T47D (cell line): Measurements from ENCODE around the gene ZNF750.

ENCODE experiments used
- DNase-seq, 2 experiments: peaks; one replicate each; pipeline versions ENCODE4 v3.0.0 to v3.0.0-alpha.2; 2011 to 2012; ENCODE audit warnings: low read depth in 1 of 2, low spot score in 1 of 2
- JUND ChIP-seq: IDR thresholded peaks from 2 replicates; pipeline ENCODE4 v1.6.1; 2012; ENCODE audit warnings: low read depth
- in situ Hi-C: cut with HindIII; loops from 2 replicates; pipeline ENCODE4 v1.10.0; 2016; ENCODE audit warnings: low sequenced_read_pairs, low pct_unique_long_range_greater_than_20kb

The ZNF750 gene

DNA sequence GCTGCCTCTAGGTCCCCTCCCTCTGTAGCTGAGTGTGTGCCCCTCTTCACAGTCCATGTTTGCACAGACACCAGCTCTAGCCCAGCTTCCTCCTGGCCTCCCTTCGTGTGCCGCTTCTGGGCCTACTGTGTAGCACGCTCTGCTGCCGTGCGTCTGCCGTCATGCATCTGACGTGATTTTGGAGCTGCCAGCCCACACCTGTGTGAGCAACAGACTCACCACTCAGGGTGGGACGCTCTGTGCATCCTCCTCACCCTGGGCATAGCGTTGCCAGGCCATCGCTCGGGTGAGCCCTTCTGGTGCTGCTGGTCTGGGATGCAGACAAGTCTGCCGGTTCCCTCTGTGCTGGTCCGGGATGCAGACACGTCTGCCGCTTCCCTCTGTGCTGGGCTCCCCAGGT lies 39.4 kb upstream of the ZNF750 start:
- no peak for TF ChIP-seq JUND
- in situ Hi-C loops = no loop called here
- no peak for DNase-seq

DNA sequence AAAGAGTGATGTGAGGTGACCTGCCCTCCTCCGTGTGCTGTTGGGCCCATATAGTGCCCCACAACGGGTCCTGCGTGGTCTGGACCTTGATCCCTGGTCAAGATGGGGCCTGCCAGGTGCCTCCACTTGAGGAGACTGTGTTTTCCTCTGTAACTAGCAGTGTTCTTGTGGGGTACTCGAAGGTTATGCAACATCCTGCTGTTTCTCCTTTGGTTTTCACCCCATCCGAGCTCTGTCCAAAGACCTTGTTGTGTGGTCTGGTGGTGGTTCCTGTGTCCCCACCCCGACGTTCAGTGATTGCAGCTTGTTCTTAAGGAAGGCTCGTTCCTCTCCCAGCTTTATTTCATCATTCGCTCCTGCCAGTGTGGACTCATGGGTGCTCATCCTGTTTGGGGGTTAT lies 38.7 kb upstream of the ZNF750 start:
- in situ Hi-C loops = no loop called here
- TF ChIP-seq JUND = no peak
- DNase-seq = no peak

- in situ Hi-C loops = no loop called here
- TF ChIP-seq JUND = no peak
- peak; percentile 93 to 96 for DNase-seq
These were observed 37.0 kb upstream of the ZNF750 start for GRCh38 chr17:82876602-82877379.

- in situ Hi-C loops = no loop called here
- TF ChIP-seq JUND = no peak
- DNase-seq = peak in 1 of 2 experiments; percentile 36
These were observed 36.3 kb upstream of the ZNF750 start for GRCh38 chr17:82876149-82876548.

DNA sequence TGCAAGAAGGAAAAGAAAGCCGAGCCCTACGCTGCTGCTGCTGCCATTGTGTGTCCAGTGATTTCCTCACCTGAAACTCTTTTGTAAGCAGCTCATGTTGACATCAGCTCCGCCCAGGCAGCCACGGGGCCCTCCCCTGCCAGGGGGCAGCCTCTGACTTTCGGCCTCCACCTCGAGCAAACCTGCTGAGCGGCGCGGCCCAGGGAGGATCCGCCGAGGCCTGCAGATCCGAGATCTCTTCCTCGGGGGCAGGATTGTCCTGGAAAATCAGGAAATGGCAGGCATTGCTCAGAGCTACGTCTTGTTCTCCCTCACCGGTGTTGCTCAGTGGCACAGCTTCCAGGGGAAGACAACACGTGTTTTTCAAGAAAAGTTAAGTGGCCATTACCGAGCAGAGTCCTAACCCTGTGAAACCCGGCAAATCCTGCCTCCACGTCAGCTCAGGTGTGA lies 35.6 kb upstream of the ZNF750 start:
- in situ Hi-C loops = no loop called here
- no peak for TF ChIP-seq JUND
- peak; percentile 72 to 81 for DNase-seq

GRCh38 chr17:82874011-82874835 lies 34.4 kb upstream of the ZNF750 start:
- peak; percentile 70 to 85 for DNase-seq
- TF ChIP-seq JUND = no peak
- in situ Hi-C loops = no loop called here

DNA sequence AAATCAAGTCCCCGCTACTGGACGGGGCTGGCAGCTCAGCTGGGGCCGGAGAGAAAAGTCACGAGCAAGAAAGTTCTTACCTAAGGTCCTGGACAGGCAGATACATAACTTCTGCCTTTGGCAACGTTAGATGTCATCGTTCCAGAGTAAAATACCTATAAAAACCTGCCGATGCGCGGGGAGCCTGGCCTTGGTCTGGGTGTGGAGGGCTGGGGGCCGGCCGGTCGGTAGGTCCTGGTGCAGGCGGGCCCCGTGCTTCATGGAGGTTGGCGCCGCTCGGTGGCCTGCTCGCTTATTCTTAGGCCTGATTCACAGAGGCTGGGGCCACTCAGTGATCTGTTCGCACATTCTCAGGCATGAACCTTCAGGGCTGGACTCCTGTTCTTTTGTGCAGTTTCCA lies 33.7 kb upstream of the ZNF750 start:
- no peak for TF ChIP-seq JUND
- no peak for DNase-seq
- in situ Hi-C loops = no loop called here

DNA sequence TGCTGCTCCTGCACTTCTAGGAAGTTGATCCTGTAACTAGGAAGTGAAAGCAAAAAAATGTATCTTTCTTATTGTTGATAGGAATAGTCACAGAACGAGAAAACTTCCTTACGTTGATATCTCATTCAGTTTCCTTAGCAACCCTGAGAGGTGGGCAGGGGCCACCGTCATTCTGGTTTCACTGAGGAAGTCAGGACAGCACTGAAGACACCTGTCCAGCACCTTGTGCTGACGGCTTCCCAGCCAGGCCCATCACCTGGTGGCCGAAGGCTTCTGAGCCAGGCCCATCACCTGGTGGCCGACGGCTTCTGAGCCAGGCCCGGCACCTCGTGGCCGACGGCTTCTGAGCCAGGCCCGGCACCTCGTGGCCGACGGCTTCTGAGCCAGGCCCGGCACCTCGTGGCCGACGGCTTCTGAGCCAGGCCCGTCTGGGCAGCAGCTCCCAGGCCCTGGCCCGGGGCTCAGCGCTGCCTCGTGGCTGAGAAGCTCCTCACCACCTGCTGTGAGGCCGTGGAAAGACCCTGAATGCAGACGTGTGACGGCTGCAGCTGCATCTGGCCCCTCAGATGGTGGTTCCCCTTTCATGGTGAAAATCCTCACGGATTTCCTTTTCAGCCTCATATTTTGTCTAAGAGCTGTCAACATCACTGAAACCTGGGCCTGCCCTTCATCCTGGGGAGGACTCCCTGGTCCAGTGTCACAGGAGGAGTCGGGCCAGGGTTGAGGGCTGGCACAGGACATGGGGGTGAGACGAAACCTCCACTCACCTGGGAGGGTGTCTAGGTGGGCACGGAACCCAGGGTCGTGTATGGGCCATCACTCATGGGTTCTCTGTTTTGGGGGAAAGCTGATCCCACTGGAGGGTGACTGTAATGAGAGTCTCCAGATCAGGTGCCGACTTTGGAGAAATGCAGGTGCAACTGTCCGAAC lies 33.0 kb upstream of the ZNF750 start:
- in situ Hi-C loops = no loop called here
- TF ChIP-seq JUND = no peak
- DNase-seq = no peak

DNA sequence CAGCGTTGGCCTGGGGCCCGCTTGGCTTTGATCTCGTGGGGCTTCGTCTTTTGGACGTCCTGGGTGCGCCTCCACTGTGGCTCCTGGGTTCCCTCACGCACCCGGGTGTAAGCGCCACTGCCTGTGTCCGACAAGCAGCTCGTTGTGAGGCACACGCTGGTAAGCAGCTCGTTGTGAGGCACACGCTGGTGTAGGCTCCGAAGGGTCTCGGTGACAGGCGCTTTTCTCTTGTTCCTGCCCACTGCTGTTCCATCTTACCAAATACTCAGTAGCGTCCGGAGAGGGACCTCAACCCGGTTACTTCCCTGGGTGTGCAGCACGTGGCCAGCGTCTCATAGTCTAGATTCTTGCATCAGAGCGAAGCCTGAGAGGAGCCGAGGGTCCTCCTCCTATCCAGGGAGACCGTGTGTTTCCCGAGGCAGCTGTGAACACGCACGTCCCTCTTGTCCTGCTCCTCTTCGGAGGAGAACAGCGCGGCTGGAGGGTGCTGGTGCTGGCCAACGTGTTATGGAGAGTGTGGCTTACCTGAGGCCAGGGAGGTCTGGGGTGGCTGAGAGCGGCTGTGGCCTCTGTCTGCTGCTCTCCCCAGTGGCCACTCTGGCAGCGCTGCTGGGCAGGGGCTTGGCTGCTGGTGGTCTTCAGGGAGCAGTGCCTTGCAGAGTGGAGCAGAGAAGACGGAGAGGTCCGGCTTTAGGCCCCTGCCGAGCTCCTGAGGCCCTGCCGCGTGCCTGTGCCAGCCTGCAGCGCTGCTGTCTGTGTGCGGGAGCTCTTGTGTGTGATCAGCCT lies 32.1 kb upstream of the ZNF750 start:
- DNase-seq = no peak
- no peak for TF ChIP-seq JUND
- in situ Hi-C loops = no loop called here

- no peak for DNase-seq
- TF ChIP-seq JUND = no peak
- in situ Hi-C loops = no loop called here
These were observed 31.4 kb upstream of the ZNF750 start for GRCh38 chr17:82871056-82871775.

DNA sequence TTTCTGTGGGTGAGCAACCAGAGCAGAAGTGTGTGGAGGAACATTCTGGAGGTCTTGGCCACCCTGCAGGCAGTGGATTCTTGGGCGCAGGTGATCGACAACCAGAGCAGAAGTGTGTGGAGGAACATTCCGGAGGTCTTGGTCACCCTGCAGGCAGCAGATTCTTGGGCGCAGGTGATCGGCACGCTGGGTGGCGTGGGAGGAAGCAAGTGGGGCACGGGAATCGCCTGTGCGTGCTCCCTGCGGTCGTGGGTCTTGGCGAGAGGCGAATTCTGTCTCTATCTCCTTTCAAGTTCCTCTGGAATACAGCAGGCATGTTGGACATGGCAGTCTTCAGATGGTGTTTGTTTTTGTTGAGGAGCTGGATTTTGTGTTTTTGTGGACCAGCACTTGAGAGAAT lies 30.7 kb upstream of the ZNF750 start:
- no peak for TF ChIP-seq JUND
- in situ Hi-C loops = no loop called here
- no peak for DNase-seq

- in situ Hi-C loops = no loop called here
- no peak for DNase-seq
- TF ChIP-seq JUND = no peak
These were observed 30.3 kb upstream of the ZNF750 start for GRCh38 chr17:82870091-82870491.
